ENCODE results near the gene PASK.

The PASK gene

DNA sequence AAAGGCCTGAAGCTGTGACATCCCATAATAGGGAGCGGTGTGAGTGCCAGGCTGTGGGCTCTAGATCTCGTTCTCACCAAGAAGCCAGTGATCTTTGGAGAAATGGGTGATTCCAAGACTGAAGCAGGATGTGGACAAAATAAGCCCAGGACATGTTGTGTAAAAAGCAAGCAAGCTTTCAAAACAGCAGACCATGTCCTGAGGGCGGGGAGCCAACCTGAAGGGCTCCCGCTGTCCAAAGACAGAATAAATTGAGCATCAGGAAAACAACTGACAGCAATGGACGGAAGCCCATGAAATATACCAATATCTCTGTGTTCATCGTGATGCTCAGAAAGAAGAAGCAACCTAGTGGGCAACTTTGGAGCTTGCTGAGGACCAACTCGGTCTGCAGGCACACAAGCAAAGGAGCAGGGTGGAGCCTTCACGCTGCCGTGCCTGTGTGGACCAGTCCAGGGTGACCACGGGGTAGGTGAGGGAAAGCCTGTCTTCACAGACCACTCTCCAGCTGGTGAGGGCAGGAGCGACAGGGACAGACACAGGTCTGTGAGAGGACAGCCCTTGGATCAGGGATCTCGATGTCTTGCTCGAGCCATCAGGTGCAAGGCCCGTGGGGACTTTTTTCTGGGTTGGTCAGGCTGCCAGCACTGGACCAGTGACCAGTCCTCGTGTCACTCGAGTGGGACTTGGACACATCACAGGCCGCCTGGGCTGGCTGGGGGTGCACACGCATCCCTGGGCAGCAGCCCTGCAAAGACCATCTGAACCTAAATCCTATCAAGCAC, 68.7 kb downstream of the PASK start:
- no peak for DNase-seq

DNA sequence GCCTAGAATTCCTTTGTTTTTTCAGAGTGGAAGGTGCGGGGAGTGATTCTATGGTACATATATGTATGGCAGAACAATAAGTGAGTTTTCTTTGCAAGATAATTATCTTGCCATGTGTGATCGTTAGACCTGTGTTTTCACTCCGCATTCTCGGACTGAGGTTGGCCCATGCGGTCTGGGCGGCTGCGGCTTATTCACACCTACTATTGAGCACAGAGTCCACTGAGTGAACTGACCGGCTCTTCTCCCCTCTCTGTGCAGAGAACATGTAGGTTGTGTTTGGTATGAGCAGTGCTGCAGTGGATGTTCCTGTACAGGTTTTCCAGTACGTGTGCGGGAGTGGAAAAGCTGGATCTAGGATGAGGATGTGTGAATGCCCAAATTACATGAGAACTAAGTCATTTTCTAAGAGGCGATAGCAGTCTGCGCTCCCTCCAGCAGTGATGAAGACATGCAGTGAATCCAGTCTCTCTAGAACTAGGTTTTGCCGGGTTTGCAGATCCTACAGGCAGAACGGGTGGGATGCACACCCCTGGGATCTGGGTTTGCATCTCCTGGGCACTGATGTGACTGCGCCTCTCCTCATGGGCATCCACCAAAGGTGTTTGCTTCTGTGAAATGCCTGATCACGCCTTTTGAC, 74.3 kb downstream of the PASK start:
- DNase-seq = no peak

GRCh38 chr2:241074065-241074818, 75.0 kb downstream of the PASK start:
- DNase-seq = no peak

GRCh38 chr2:241073166-241074064, 75.9 kb downstream of the PASK start:
- no peak for DNase-seq

GRCh38 chr2:241072553-241073165, 76.6 kb downstream of the PASK start:
- no peak for DNase-seq

DNA sequence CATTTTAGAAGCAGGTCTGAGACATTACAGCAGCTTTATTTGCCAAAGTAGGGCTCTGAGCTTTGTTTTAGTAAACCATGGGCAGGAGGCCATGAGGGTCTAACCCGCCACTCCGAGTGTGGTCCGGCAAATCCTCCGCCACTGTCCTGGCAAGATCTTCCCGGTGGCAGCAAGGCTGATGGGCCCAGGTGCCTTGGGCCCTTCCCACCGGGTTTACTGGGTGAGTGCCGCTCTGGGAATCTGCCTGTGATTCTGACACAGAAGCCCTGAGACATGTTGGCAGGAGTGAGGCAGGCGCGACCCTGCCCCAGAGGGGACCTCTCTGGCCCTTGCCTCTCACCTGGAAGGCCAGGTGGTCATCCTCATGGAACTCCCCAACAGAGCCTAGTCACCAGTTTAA, 77.1 kb downstream of the PASK start:
- DNase-seq = no peak

GRCh38 chr2:241071677-241072111, 77.6 kb downstream of the PASK start:
- no peak for DNase-seq

GRCh38 chr2:241070811-241071676, 78.2 kb downstream of the PASK start:
- no peak for DNase-seq

DNA sequence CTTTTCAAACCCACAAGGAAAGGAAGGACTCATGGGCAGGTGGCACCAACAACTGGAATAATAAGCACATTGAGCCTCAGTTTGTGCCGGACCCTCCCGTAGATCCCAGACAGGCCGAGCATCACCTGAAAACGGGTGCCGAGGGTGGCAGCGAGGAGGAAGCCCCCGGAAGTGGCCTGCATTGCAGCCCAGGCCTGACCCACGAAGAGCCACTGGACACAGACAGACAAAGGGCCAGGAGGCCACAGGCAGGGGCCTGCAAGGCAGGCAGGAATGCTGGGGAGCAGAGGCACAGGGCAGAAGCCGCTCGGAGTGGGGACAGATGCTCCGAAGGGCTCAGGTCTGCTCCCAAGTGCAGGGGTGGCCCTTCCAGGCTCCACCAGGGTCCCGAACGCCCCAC, 78.9 kb downstream of the PASK start:
- DNase-seq = no peak

DNA sequence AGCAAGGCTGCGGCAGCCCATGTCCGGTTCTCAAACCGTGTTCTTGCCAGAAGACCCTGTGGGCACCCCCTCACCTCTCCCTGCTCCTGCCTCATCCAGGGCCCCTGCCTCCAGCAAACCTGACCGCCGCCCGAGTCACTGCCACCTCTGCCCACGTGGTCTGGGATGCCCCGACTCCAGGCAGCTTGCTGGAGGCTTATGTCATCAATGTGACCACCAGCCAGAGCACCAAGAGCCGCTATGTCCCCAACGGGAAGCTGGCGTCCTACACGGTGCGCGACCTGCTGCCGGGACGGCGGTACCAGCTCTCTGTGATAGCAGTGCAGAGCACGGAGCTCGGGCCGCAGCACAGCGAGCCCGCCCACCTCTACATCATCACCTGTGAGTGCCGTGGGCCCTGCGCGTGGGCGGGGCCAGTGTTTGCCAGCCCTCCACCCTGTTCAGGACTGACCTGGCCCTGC, 79.4 kb downstream of the PASK start:
- DNase-seq = no peak

DNA sequence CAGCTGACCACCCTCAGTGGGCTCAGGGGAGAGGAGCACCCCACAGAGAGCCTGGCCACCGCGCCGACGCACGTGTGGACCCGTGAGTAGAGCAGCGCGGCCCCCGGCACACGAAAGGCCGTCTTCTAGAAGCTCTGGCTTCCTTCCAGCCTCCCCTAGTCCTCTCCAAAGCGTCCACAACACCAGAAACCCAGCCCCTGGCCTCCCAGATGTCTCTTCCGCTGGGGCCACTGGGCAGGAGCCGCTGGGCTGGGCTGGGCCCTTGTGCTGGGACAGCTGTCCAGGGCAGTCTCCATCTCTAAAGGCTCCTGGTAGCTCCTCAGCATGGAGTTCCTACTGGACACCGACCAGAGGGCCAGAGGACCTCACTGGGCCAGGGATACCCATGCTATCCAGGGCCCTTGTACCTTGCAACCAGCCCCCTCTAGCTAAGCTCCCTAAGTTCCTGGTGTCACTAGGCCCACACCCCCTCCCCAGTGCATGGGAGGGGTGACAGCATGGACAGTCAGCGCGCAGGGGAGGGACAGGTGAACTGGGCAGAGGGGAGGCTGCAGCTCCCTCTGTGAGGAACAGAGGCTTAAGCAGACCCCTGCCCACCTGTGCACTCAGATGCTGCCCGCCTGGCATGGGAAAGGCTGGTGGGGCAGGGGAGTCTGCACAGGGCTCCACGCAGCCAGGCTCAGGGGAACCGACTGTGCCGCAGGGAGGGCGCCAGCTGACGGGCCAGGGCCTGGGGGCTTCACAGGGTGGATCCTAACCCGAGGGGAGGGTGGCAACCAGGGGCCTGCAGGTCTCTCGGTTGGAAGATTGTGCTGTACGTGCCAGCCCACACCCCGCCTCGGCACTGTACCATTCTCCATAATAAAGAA, 80.1 kb downstream of the PASK start:
- no peak for DNase-seq

DNA sequence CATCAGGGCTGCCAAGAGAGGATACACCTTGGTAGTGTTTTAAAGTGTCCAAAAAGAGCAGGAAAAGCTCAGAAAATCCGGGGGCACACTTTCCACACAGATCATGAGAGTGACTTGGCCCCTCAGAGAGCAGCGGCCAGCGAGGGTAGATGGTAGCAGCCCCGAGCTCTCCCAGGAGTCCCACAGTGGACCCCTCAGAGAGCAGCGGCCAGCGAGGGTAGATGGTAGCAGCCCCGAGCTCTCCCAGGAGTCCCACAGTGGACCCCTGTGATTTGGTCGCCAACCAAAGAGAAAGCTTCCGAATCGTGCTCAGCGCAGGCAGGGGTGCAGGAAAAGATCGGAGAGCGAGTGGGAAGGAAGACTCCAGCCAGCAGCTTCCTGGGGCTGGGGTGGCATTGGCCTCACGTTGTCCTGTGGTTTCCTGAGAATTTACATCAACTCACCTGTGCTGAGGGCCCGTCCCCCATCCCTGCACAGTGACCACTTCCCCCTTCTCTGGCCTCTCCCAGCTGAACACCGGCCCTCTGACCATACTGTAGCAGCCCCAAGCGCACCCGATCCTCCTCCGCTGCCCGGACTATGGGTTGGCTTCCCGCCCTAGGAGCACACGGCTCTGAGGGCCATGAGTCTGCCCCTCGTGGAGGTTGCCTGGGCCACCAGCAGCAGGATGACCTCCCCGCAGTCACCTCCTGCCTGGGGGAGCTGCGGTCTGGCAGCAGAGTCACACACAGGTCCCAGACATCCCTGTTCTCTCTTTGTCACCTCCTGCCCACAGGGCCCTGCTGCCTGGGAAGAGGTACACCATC, 80.9 kb downstream of the PASK start:
- no peak for DNase-seq

GRCh38 chr2:241067501-241068135, 81.7 kb downstream of the PASK start:
- DNase-seq = no peak

GRCh38 chr2:241066893-241067341, 82.4 kb downstream of the PASK start:
- DNase-seq = no peak

GRCh38 chr2:241066171-241066892, 82.9 kb downstream of the PASK start:
- DNase-seq = no peak

- DNase-seq = no peak
These were observed 83.9 kb downstream of the PASK start for GRCh38 chr2:241065355-241065803.

GRCh38 chr2:241064802-241065354, 84.4 kb downstream of the PASK start:
- no peak for DNase-seq

Measured in stimulated activated CD4-positive, alpha-beta T cell treated with anti-CD3 and anti-CD28 coated beads, Interleukin-1b, Interleukin-23, amount 100 ng/mL, for 48 hours (primary cell).